ENCODE measurements around the gene SLC25A30. TPM values are rescaled to one million over a fixed set of nuclear protein-coding genes. Genes with fewer than 3 reads are reported as not detected.
A peak's percentile ranks its signal among the peaks of the same experiment; 100 is the strongest.

The SLC25A30 gene
- total RNA-seq, 1 experiment from 2014 or later = 26.0 TPM

GRCh38 chr13:45441633-45442032 lies 23.5 kb upstream of the SLC25A30 start:
- TF ChIP-seq EZH2 (IDR thresholded peaks at IDR 0.05; ENCODE audit: borderline replicate concordance, low read depth, low read length, poor library complexity, severe bottlenecking) = no peak
- TF ChIP-seq CTCF (conservative IDR thresholded peaks at IDR 0.05; ENCODE audit: low read depth, low read length) = 0 out of 2 replicates have a peak, but pooled peaks have one; percentile 35
- no TSS peak for BruUV-seq (replicated peaks)
- no peak overlapping the region for H3K4me3 ChIP-seq (ENCODE audit: low read depth, low read length, poor library complexity, severe bottlenecking)
- ChIA-PET POLR2A (ENCODE audit: low non-redundant PET) (interaction anchor here (0.7 kb wide), 1 partner anchor 1058 kb away, joined by 17 read pairs; no protein-coding TSS in a partner anchor), CTCF (no interaction called here)
- no peaks in the 10 kb centered on the region for H3K4me1 ChIP-seq (ENCODE audit: insufficient read depth, low read length, poor library complexity, severe bottlenecking)
- H3K36me3 ChIP-seq (ENCODE audit: insufficient read depth, low read length, poor library complexity, severe bottlenecking) = no peaks in the 10 kb centered on the region
- DNase-seq (ENCODE audit: low spot score) = peak; percentile 33
- no peaks in the 10 kb centered on the region for H3K9me3 ChIP-seq (ENCODE audit: low read depth, low read length, poor library complexity, severe bottlenecking)
- no peaks in the 10 kb centered on the region for H3K27me3 ChIP-seq (replicated peaks; ENCODE audit: insufficient read depth, low read depth, low read length, poor library complexity)
- no peak overlapping the region for H3K27ac ChIP-seq (ENCODE audit: low read depth, low read length, poor library complexity, severe bottlenecking)
- intact Hi-C loops (cut with micrococcal nuclease; ENCODE audit: unreplicated experiment) = no loop called here

DNA sequence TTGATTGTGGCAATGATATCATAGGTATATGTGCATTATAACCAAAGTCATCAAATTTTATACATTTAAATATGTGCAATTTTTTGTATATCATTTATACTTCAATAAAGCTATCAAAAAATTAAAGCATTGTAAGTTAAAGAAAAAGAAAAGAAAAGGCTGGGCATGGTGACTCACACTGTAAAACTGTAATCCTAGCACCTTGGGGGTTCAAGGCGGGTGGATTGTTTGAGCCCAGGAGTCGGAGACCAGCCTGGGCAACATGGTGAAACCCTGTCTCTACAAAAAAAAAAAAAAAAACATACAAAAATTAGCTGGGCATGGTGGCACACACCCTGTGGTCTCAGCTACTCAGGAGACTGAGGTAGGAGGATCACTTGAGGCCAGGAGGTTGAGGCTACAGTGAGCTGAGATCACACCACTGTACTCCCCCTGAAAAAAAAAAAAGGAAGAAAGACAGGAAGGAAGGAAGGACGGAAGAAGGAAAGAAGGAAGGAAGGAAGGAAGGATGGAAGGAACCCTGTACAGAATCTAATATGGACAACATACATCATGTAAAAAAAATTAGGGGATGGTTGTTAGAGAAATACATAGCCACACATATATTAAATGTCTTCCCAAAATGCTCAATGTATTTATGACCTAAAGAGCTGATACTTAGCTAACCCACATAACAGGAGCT lies 21.7 kb upstream of the SLC25A30 start:
- CTCF ChIA-PET = no interaction called here
- Histone ChIP-seq H3K36me3 (ENCODE audit: insufficient read depth, low read length, poor library complexity, severe bottlenecking) (no peaks in the 10 kb centered on the region), H3K4me3 (ENCODE audit: low read depth, low read length, poor library complexity, severe bottlenecking) (no peak overlapping the region), H3K9me3 (ENCODE audit: low read depth, low read length, poor library complexity, severe bottlenecking) (no peaks in the 10 kb centered on the region), H3K4me1 (ENCODE audit: insufficient read depth, low read length, poor library complexity, severe bottlenecking) (no peaks in the 10 kb centered on the region), H3K27ac (ENCODE audit: low read depth, low read length, poor library complexity, severe bottlenecking) (no peak overlapping the region), H3K27me3 (replicated peaks; ENCODE audit: insufficient read depth, low read depth, low read length, poor library complexity) (no peaks in the 10 kb centered on the region)
- POLR2A ChIA-PET (ENCODE audit: low non-redundant PET) = no interaction called here
- no peak for DNase-seq (ENCODE audit: low spot score)
- no peak for TF ChIP-seq EZH2 (IDR thresholded peaks at IDR 0.05; ENCODE audit: borderline replicate concordance, low read depth, low read length, poor library complexity, severe bottlenecking)
- TF ChIP-seq CTCF (conservative IDR thresholded peaks at IDR 0.05; ENCODE audit: low read depth, low read length) = no peak
- intact Hi-C loops (cut with micrococcal nuclease; ENCODE audit: unreplicated experiment) = no loop called here
- no TSS peak for BruUV-seq (replicated peaks)

DNA sequence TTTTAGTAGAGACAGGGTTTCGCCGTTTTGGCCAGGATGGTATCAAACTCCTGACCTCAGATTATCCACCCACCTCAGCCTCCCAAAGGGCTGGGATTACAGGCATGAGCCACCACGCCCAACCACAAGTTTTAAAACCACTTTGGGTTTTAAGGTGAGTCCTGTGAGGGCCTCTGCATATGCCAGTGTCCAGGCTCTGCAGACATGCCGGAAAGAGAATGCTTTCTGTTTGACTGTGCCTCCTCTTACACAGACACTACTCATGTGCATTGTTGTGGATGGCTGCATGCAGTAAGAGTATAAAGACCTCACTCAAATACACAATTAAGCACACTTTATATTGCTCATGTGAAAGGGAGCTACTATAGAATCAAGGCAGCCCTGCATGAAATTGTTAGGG lies 20.8 kb upstream of the SLC25A30 start:
- ChIA-PET CTCF (no interaction called here), POLR2A (ENCODE audit: low non-redundant PET) (no interaction called here)
- Histone ChIP-seq H3K4me1 (ENCODE audit: insufficient read depth, low read length, poor library complexity, severe bottlenecking) (no peaks in the 10 kb centered on the region), H3K4me3 (ENCODE audit: low read depth, low read length, poor library complexity, severe bottlenecking) (no peak overlapping the region), H3K27me3 (replicated peaks; ENCODE audit: insufficient read depth, low read depth, low read length, poor library complexity) (no peaks in the 10 kb centered on the region), H3K9me3 (ENCODE audit: low read depth, low read length, poor library complexity, severe bottlenecking) (no peaks in the 10 kb centered on the region), H3K27ac (ENCODE audit: low read depth, low read length, poor library complexity, severe bottlenecking) (no peak overlapping the region), H3K36me3 (ENCODE audit: insufficient read depth, low read length, poor library complexity, severe bottlenecking) (no peaks in the 10 kb centered on the region)
- no peak for DNase-seq (ENCODE audit: low spot score)
- intact Hi-C loops (cut with micrococcal nuclease; ENCODE audit: unreplicated experiment) = no loop called here
- no TSS peak for BruUV-seq (replicated peaks)
- no peak for TF ChIP-seq EZH2 (IDR thresholded peaks at IDR 0.05; ENCODE audit: borderline replicate concordance, low read depth, low read length, poor library complexity, severe bottlenecking)

GRCh38 chr13:45437947-45438346 lies 19.8 kb upstream of the SLC25A30 start:
- POLR2A ChIA-PET (ENCODE audit: low non-redundant PET) = no interaction called here
- CTCF ChIA-PET = no interaction called here
- no peak overlapping the region for H3K27ac ChIP-seq (ENCODE audit: low read depth, low read length, poor library complexity, severe bottlenecking)
- no peaks in the 10 kb centered on the region for H3K9me3 ChIP-seq (ENCODE audit: low read depth, low read length, poor library complexity, severe bottlenecking)
- intact Hi-C loops (cut with micrococcal nuclease; ENCODE audit: unreplicated experiment) = no loop called here
- H3K4me1 ChIP-seq (ENCODE audit: insufficient read depth, low read length, poor library complexity, severe bottlenecking) = no peaks in the 10 kb centered on the region
- no TSS peak for BruUV-seq (replicated peaks)
- no peaks in the 10 kb centered on the region for H3K27me3 ChIP-seq (replicated peaks; ENCODE audit: insufficient read depth, low read depth, low read length, poor library complexity)
- no peak for TF ChIP-seq CTCF (conservative IDR thresholded peaks at IDR 0.05; ENCODE audit: low read depth, low read length)
- TF ChIP-seq EZH2 (IDR thresholded peaks at IDR 0.05; ENCODE audit: borderline replicate concordance, low read depth, low read length, poor library complexity, severe bottlenecking) = no peak
- no peaks in the 10 kb centered on the region for H3K36me3 ChIP-seq (ENCODE audit: insufficient read depth, low read length, poor library complexity, severe bottlenecking)
- H3K4me3 ChIP-seq (ENCODE audit: low read depth, low read length, poor library complexity, severe bottlenecking) = no peak overlapping the region
- no peak for DNase-seq (ENCODE audit: low spot score)
